Skeletal muscle tissue (tissue), 5 donors: ENCODE measurements around the gene PDE1A. TPM values are rescaled to one million over a fixed set of nuclear protein-coding genes. Genes with fewer than 3 reads are reported as not detected.

Experiments used
- H3K27ac ChIP-seq: one replicate; pipeline ENCODE4 v1.7.0; 2013; ENCODE audit warnings: mild to moderate bottlenecking, low read depth, low read length, inconsistent platforms
- H3K27me3 ChIP-seq, 3 donors: one replicate each; pipeline ENCODE4 v1.7.0; 2013; ENCODE audit warnings: low read length in 3 of 3; ENCODE audit not compliant: control insufficient read depth in 3 of 3, insufficient read depth in 3 of 3
- H3K36me3 ChIP-seq, 3 donors: one replicate each; pipeline ENCODE4 v1.7.0; 2013; ENCODE audit warnings: low read length in 3 of 3; ENCODE audit not compliant: control insufficient read depth in 3 of 3, insufficient read depth in 3 of 3
- H3K4me1 ChIP-seq, 3 donors: one replicate each; pipeline ENCODE4 v1.7.0; 2013; ENCODE audit warnings: low read length in 3 of 3, mild to moderate bottlenecking in 3 of 3; ENCODE audit not compliant: control insufficient read depth in 3 of 3, insufficient read depth in 3 of 3
- H3K4me3 ChIP-seq, 3 donors: one replicate each; pipeline ENCODE4 v1.7.0; 2013; ENCODE audit warnings: low read length in 3 of 3
- H3K9ac ChIP-seq, 3 donors: one replicate each; pipeline ENCODE4 v1.7.0; 2013; ENCODE audit warnings: low read length in 3 of 3, mild to moderate bottlenecking in 3 of 3, moderate library complexity in 2 of 3, low read depth in 1 of 3
- H3K9me3 ChIP-seq, 3 donors: one replicate each; pipeline ENCODE4 v1.7.0; 2013; ENCODE audit warnings: low read length in 3 of 3; ENCODE audit not compliant: control insufficient read depth in 3 of 3
- small RNA-seq: library from RNA; depleted of rRNA; stranded (forward); fragments of <200 nt; gene quantifications from one replicate; pipeline ENCODE3, GENCODE V24; 2014
- total RNA-seq: library from RNA; depleted of rRNA; stranded (reverse); fragments of >200 nt; gene quantifications from one replicate; pipeline ENCODE4 v1.2.3, GENCODE V29; 2014
- donor health status: Osteomylitis.

Gene PDE1A
- total RNA-seq, 1 donor from 2014 or later = 9.9 TPM

DNA sequence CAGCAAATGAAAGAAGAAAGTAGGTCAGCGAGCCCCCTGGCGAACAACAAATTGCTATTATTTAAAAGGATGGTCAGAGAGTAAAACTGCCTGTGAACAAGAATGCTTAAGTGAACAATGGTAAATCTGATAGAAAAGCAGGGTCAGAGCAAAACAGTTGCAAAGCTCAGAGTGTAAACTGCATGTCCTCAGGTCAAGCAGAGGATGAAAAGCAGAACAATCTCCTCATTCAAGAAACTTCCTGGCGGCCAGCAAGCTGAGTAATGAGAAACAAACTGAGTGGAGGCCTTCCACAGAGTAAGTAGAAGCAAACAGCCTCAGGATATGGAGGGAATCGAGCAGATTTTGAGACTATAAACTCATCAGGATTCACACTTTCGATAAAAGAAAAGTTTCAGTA, 323.3 kb downstream of the PDE1A start:
- Histone ChIP-seq H3K27ac (no peak overlapping the region), H3K4me1 (no peaks in the 10 kb centered on the region), H3K4me3 (no peak overlapping the region), H3K36me3 (no peaks in the 10 kb centered on the region), H3K27me3 (no peaks in the 10 kb centered on the region), H3K9me3 (no peaks in the 10 kb centered on the region), H3K9ac (no peak overlapping the region)

DNA sequence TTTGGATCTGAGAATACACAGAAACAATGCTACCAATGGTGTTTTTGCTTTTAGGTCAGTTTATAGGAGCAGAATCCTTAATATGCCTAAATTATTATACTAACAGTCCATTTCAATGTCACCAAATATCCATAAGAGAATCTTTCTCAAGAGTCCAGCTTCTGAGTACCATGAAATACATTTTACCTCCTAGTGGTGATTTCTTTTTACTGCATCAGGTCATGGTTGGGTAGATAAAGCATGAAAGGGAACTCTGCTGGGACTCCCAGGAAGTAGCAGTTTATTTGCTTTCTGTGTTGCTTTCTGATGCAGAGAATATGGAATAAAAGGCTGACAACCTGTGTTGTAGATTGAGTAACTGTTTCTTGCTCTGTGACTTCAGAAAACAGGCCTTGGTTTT, 325.6 kb downstream of the PDE1A start:
- Histone ChIP-seq H3K4me3 (no peak overlapping the region), H3K27ac (no peak overlapping the region), H3K27me3 (no peaks in the 10 kb centered on the region), H3K9me3 (no peaks in the 10 kb centered on the region), H3K4me1 (no peaks in the 10 kb centered on the region), H3K36me3 (no peaks in the 10 kb centered on the region), H3K9ac (no peak overlapping the region)

DNA sequence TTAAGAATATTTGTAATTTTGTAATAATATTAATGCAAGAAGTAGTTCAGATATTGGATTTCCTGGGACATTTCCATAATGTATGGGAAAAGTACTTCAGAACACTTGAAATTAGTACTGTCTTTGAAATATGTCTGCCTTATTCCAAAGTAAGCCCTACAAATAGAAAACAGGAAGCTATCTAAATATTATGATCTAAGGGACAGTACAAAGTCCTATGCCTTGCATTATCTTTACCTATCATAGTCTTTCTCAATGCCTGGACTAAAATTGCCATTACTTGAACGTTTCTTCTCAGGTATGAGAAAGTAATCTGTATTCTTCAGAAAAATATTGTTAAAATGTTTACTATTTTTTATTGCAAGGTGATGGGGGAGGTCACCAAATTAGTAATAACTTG, 328.2 kb downstream of the PDE1A start:
- Histone ChIP-seq H3K27me3 (no peaks in the 10 kb centered on the region), H3K4me3 (no peak overlapping the region), H3K4me1 (no peaks in the 10 kb centered on the region), H3K27ac (no peak overlapping the region), H3K9me3 (no peaks in the 10 kb centered on the region), H3K36me3 (no peaks in the 10 kb centered on the region), H3K9ac (no peak overlapping the region)

- Histone ChIP-seq H3K9ac (no peak overlapping the region), H3K36me3 (no peaks in the 10 kb centered on the region), H3K27me3 (no peaks in the 10 kb centered on the region), H3K4me1 (no peaks in the 10 kb centered on the region), H3K4me3 (no peak overlapping the region), H3K27ac (no peak overlapping the region), H3K9me3 (no peaks in the 10 kb centered on the region)
These were observed 329.2 kb downstream of the PDE1A start for GRCh38 chr2:182097571-182098164.

DNA sequence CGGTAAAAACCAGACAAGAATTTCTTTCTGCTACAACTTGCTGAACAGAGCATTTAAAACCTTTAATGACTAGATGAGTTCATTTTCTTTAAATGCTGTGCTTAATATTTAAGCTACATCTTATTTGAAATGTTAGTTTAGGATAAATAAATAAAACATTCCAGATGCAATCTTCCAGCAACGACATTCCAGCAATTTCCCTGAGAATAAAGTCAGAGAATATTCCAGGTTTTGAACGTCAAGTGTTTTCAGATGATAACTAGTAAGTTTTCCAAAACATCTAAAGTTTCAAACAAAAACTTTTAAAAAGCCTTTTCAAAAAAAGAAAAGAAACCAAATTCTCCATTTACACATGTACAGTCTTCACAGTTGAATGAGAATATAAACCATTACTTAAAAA, 336.4 kb downstream of the PDE1A start:
- no peak overlapping the region for H3K27ac ChIP-seq
- no peak overlapping the region for H3K9ac ChIP-seq
- no peak overlapping the region for H3K4me3 ChIP-seq
- H3K27me3 ChIP-seq = no peaks in the 10 kb centered on the region
- no peaks in the 10 kb centered on the region for H3K4me1 ChIP-seq
- no peaks in the 10 kb centered on the region for H3K9me3 ChIP-seq
- no peaks in the 10 kb centered on the region for H3K36me3 ChIP-seq

Small RNAs within 50 kb of the gene (small RNA-seq; reads per million reads assigned to genes)
- not detected for gene RN7SL267P
